ENCODE data around the gene RALGPS1.
A peak's percentile ranks its signal among the peaks of the same experiment; 100 is the strongest.

DNA sequence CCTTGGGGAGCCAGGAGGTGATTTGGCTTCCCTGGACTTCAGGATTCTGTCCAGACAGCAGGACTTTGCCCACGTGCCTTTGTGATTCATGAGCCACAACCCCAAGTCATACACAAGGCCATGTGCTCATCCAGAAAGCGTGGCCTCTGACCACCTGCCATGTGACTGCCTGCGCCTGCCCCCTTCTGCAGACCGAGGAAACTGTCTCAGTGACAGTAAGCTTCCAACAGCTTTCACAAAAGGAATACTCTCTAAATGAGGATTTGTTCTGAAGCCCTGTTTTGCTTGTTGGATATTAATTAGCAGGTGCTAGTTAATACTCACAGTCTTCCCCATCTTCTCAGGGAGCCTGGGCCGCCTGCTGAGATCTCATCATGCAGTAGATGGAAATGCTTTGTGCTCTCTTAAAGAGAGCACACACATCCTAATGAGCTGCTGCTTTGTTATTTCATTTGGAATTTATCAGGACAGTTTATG lies 244.8 kb downstream of the RALGPS1 start:
- TF ChIP-seq ESRRA (IDR thresholded peaks at IDR 0.05; ENCODE audit: borderline replicate concordance, low read length) (no peak), FOSL2 (IDR thresholded peaks at IDR 0.05) (no peak), FOSL2 (CRISPR knock-in tag; IDR thresholded peaks at IDR 0.05) (peak; percentile 65), JUNB (IDR thresholded peaks at IDR 0.05) (no peak; the same call in 1 of the 2 replicates), HOXA7 (CRISPR knock-in tag; IDR thresholded peaks at IDR 0.05) (no peak), CHD2 (IDR thresholded peaks at IDR 0.05; ENCODE audit: low read length, partially characterized antibody) (no peak), REST (IDR thresholded peaks at IDR 0.05) (no peak)
- TF ChIP-seq, protein P1, sequence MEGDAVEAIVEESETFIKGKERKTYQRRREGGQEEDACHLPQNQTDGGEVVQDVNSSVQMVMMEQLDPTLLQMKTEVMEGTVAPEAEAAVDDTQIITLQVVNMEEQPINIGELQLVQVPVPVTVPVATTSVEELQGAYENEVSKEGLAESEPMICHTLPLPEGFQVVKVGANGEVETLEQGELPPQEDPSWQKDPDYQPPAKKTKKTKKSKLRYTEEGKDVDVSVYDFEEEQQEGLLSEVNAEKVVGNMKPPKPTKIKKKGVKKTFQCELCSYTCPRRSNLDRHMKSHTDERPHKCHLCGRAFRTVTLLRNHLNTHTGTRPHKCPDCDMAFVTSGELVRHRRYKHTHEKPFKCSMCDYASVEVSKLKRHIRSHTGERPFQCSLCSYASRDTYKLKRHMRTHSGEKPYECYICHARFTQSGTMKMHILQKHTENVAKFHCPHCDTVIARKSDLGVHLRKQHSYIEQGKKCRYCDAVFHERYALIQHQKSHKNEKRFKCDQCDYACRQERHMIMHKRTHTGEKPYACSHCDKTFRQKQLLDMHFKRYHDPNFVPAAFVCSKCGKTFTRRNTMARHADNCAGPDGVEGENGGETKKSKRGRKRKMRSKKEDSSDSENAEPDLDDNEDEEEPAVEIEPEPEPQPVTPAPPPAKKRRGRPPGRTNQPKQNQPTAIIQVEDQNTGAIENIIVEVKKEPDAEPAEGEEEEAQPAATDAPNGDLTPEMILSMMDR (IDR thresholded peaks at IDR 0.05) = no peak

All from A549 (cell line).